PC-9 (cell line): ENCODE data around the gene MXRA8. TPM values are rescaled to one million over a fixed set of nuclear protein-coding genes. Genes with fewer than 3 reads are reported as not detected.

ENCODE experiments used
- BruUV-seq: library from RNA; stranded (reverse); fragments of 400-500 nt; replicated peaks from 2 replicates; lab custom pipeline; 2021; lab: Mats Ljungman, UMichigan
- CTCF ChIA-PET: fragments of 300-600 bp; sonication (Branson Sonifier 250); formaldehyde crosslinking; loops from one replicate; lab custom pipeline; 2022; ENCODE audit warnings: antibody characterized with exemption; lab: Charles Lee
- POLR2A ChIA-PET: fragments of 300-600 bp; sonication (Branson Sonifier 250); formaldehyde crosslinking; loops from one replicate; lab custom pipeline; 2022; ENCODE audit warnings: antibody characterized with exemption; ENCODE audit not compliant: unreplicated experiment; lab: Charles Lee
- DNase-seq, 2 experiments: peaks; one replicate each; pipeline versions ENCODE4 v3.0.0 to v3.0.0-alpha.2; 2015 to 2022; ENCODE audit warnings: mixed read lengths in 1 of 2
- H2AFZ ChIP-seq: fragments of 200-600 bp; sonication (generic); 2 replicates; pipeline ENCODE4 v1.8.1; 2017; ENCODE audit warnings: antibody characterized with exemption
- H3F3A ChIP-seq: fragments of 200-600 bp; sonication (generic); 2 replicates; pipeline ENCODE4 v1.8.1; 2017; ENCODE audit warnings: antibody characterized with exemption, mild to moderate bottlenecking, low read depth; ENCODE audit not compliant: insufficient read depth
- H3K27ac ChIP-seq: fragments of 200-600 bp; sonication (generic); 2 replicates; pipeline ENCODE4 v1.6.1; 2016; ENCODE audit warnings: mixed run types
- H3K27me3 ChIP-seq: fragments of 200-600 bp; sonication (generic); 2 replicates; pipeline ENCODE4 v1.6.1; 2016; ENCODE audit warnings: low read depth, mixed run types; ENCODE audit not compliant: insufficient read depth
- H3K36me3 ChIP-seq: fragments of 200-600 bp; sonication (generic); 2 replicates; pipeline ENCODE4 v1.6.1; 2016; ENCODE audit warnings: low read depth, mixed run types
- H3K4me1 ChIP-seq: fragments of 200-600 bp; sonication (generic); replicated peaks from 2 replicates; pipeline ENCODE4 v1.6.1; 2016; ENCODE audit warnings: mixed run types; ENCODE audit not compliant: insufficient read depth
- H3K4me2 ChIP-seq: fragments of 200-600 bp; sonication (generic); 2 replicates; pipeline ENCODE4 v1.6.1; 2017; ENCODE audit warnings: mixed run types
- H3K4me3 ChIP-seq: fragments of 200-600 bp; sonication (generic); 2 replicates; pipeline ENCODE4 v1.6.1; 2016; ENCODE audit warnings: mixed run types
- H3K79me2 ChIP-seq: fragments of 200-600 bp; sonication (generic); 2 replicates; pipeline ENCODE4 v1.6.1; 2017; ENCODE audit warnings: low read depth, mixed run types
- H3K9me2 ChIP-seq: fragments of 200-600 bp; sonication (generic); 2 replicates; pipeline ENCODE4 v1.8.1; 2017; ENCODE audit warnings: mild to moderate bottlenecking; ENCODE audit not compliant: insufficient read depth
- H3K9me3 ChIP-seq: fragments of 200-600 bp; sonication (generic); 2 replicates; pipeline ENCODE4 v1.8.1; 2016; ENCODE audit warnings: low read depth; ENCODE audit not compliant: insufficient read depth
- H4K20me1 ChIP-seq: fragments of 200-600 bp; sonication (generic); 2 replicates; pipeline ENCODE4 v1.8.1; 2017; ENCODE audit not compliant: insufficient read depth
- EZH2 ChIP-seq: fragments of 200-600 bp; sonication (generic); IDR thresholded peaks from 2 replicates; pipeline ENCODE4 v1.8.0; 2017; ENCODE audit warnings: antibody characterized with exemption, low read depth
- intact Hi-C: fragments of 100-400 bp; cut with micrococcal nuclease; formaldehyde crosslinking; loops from one replicate; pipeline ENCODE4 v1.10.0; 2022; ENCODE audit not compliant: unreplicated experiment
- total RNA-seq: library from RNA; stranded (reverse); gene quantifications from 2 replicates; pipeline ENCODE4 v1.2.3, GENCODE V29; 2021
- TF ChIP-seq, protein P1 (sequence below): fragments of 200-600 bp; sonication (generic); conservative IDR thresholded peaks from 2 replicates; pipeline ENCODE4 v1.6.1; 2017; ENCODE audit warnings: mixed run types, antibody characterized with exemption, mild to moderate bottlenecking, moderate library complexity

MXRA8 gene
- total RNA-seq, 1 experiment from 2014 or later = 0.55 TPM

DNA sequence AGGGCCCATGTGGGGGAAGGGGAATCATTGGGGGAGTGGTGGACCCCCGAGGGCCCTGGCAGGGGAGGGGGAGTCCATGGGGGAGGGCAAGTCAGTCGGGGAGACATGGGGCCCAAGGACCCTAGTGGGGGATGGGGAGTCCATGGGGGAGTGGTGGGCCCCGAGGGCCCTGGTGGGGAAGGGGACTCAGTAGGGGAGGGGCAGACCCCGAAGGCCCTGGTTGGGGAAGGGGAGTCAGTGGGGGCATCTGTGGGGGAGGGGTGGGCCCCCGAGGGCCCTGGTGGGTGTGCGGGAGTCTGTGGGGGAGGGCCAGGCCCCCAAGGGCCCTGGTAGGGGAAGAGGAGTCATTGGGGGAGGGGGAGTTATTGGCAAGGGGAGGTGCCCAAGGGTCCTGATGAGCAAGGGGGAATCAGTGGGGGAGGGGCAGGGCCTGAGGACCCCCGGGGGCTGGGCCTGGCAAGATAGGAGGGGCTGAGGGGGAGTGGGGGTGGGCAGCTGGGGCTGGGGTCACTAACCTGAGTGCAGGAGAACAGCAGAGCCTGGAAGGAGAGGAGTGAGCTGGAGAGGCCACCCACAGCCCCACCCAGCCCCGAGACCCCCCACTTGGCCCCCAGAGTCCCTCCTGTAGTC, 2.1 kb downstream of the MXRA8 start:
- H3K9me3 ChIP-seq = no peaks in the 10 kb centered on the region
- H3K27me3 ChIP-seq = no peaks in the 10 kb centered on the region
- H3K4me3 ChIP-seq = no peak overlapping the region
- POLR2A ChIA-PET = no interaction called here
- no peak overlapping the region for H2AFZ ChIP-seq
- TF ChIP-seq, protein P1, sequence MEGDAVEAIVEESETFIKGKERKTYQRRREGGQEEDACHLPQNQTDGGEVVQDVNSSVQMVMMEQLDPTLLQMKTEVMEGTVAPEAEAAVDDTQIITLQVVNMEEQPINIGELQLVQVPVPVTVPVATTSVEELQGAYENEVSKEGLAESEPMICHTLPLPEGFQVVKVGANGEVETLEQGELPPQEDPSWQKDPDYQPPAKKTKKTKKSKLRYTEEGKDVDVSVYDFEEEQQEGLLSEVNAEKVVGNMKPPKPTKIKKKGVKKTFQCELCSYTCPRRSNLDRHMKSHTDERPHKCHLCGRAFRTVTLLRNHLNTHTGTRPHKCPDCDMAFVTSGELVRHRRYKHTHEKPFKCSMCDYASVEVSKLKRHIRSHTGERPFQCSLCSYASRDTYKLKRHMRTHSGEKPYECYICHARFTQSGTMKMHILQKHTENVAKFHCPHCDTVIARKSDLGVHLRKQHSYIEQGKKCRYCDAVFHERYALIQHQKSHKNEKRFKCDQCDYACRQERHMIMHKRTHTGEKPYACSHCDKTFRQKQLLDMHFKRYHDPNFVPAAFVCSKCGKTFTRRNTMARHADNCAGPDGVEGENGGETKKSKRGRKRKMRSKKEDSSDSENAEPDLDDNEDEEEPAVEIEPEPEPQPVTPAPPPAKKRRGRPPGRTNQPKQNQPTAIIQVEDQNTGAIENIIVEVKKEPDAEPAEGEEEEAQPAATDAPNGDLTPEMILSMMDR = no peak
- TF ChIP-seq EZH2 = no peak
- 0 out of 2 replicates have a peak, but pooled peaks cover 7% of the 10 kb centered on the region for H3K79me2 ChIP-seq
- H4K20me1 ChIP-seq = no peaks in the 10 kb centered on the region
- CTCF ChIA-PET = no interaction called here
- H3K4me2 ChIP-seq = no peak overlapping the region
- H3K36me3 ChIP-seq = no peaks in the 10 kb centered on the region
- intact Hi-C loops = no loop called here
- no peaks in the 10 kb centered on the region for H3K9me2 ChIP-seq
- no peak overlapping the region for H3K27ac ChIP-seq
- no peak for DNase-seq
- peaks cover 48% of the 10 kb centered on the region; the same call in 1 of the 2 replicates for H3F3A ChIP-seq
- no TSS peak for BruUV-seq
- H3K4me1 ChIP-seq = peaks cover 28% of the 10 kb centered on the region

DNA sequence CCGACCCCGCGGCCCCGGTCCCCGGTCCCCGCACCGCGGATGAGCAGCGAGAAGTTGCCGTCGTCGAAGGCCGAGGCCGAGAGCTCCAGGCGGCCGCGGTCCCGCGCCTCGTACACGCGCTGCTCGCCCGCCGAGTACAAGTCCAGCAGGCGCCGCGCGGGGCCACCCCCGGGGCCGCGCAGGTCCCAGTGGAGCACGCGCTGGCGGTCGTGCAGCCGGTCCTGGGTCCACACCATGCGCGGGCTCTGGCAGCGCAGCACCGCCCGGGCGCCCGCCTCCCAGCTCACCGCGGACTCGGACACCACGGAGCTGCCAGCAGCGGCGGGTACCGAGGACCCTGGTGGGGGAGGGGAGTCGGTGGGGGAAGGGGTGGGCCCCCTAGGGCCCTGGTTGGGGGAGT, 2.9 kb downstream of the MXRA8 start:
- Histone ChIP-seq H3K4me2 (no peak overlapping the region), H3K4me1 (peaks cover 19% of the 10 kb centered on the region), H3F3A (peaks cover 43% of the 10 kb centered on the region; the same call in 1 of the 2 replicates), H3K27me3 (no peaks in the 10 kb centered on the region), H3K9me2 (no peaks in the 10 kb centered on the region), H3K4me3 (no peak overlapping the region), H3K9me3 (no peaks in the 10 kb centered on the region), H3K79me2 (0 out of 2 replicates have a peak, but pooled peaks cover 7% of the 10 kb centered on the region), H3K36me3 (no peaks in the 10 kb centered on the region), H2AFZ (no peak overlapping the region), H4K20me1 (no peaks in the 10 kb centered on the region), H3K27ac (no peak overlapping the region)
- BruUV-seq = no TSS peak
- ChIA-PET CTCF (interaction anchor here (0.6 kb wide), 1 partner anchor 42 kb away, joined by 21 read pairs; no protein-coding TSS in a partner anchor), POLR2A (no interaction called here)
- intact Hi-C loops = no loop called here
- TF ChIP-seq, protein P1 = no peak
- no peak for TF ChIP-seq EZH2
- DNase-seq = peak in 1 of 2 experiments; percentile 8

DNA sequence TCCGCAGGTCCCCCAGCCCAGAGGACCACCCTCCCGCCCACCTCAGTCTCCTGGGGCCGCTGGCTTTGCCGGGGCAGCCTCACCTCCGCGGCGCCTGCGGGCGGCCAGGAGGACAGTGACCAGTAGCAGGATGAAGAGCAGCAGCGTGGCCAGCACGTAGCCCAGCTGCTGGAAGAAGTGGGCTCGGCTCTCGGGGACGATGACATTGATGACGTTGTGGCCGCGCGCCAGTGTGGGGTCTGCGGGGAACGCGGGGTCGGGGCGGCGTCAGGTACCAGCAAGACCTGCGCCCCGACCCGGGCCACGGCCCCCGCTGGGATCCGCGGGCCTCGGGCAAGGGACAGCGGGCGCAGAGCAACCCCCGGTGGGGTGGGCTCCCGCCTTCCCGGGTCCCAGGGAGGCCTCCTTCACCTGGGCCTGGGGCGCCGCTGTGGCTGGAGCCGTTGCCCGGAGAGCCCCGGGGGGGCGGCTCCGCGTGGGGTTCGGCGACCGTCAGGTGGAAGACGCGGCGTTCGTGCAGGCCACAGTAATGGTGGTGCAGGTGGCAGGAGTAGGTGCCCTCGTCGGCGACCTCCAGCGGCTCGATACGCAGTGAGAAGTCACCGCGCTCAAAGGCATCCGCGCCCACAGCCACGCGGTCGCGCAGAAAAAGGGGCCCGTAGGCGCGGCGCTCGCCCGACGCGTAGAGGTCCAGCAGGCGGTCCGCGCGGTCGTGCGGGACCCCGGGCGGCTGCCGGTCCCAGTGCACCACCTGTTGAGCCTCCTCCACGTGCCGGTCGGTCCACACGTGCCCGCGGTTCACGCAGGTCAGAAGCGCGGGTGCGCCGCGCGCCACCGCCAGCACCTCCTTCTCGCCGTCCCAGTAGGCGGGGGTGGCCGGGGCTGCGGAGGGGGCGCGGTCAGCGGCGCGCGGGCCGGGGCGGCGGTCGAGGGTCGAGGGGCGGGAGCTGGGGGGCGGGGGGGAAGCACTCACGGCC, 3.8 kb downstream of the MXRA8 start:
- peak in 1 of 2 experiments; percentile 9 for DNase-seq
- Histone ChIP-seq H3K27ac (no peak overlapping the region), H3K36me3 (no peaks in the 10 kb centered on the region), H3K9me3 (no peaks in the 10 kb centered on the region), H3K4me1 (peaks cover 11% of the 10 kb centered on the region), H3K4me2 (no peak overlapping the region), H3F3A (peaks cover 38% of the 10 kb centered on the region; the same call in 1 of the 2 replicates), H2AFZ (no peak overlapping the region), H3K79me2 (0 out of 2 replicates have a peak, but pooled peaks cover 7% of the 10 kb centered on the region), H3K4me3 (no peak overlapping the region), H3K27me3 (no peaks in the 10 kb centered on the region), H4K20me1 (no peaks in the 10 kb centered on the region), H3K9me2 (no peaks in the 10 kb centered on the region)
- CTCF ChIA-PET = no interaction called here
- TF ChIP-seq, protein P1 = no peak
- POLR2A ChIA-PET = no interaction called here
- intact Hi-C loops = no loop called here
- BruUV-seq = no TSS peak
